Keratinocyte (primary cell): ENCODE measurements around the gene PSMD6. TPM values are rescaled to one million over a fixed set of nuclear protein-coding genes. Genes with fewer than 3 reads are reported as not detected.
A peak's percentile ranks its signal among the peaks of the same experiment; 100 is the strongest.

Experiments
- DNase-seq: peaks from one replicate; pipeline ENCODE4 v3.0.0-alpha.2; 2011; ENCODE audit warnings: low read depth, missing footprints, low spot score
- FAIRE-seq: peaks from 2 replicates; lab custom pipeline; 2011; peaks lifted over from hg19 to GRCh38; lab: Jason Lieb, UNC
- H2AFZ ChIP-seq: 2 replicates; pipeline ENCODE4 v1.6.0; 2012; ENCODE audit warnings: low read length, control low read depth, inconsistent platforms; ENCODE audit not compliant: control insufficient read depth
- H3K27ac ChIP-seq: 2 replicates; pipeline ENCODE4 v1.5.1; 2011; ENCODE audit warnings: low read length; ENCODE audit not compliant: control insufficient read depth, insufficient read depth
- H3K27me3 ChIP-seq: 3 replicates; pipeline ENCODE4 v1.6.0; 2011; ENCODE audit warnings: low read length; ENCODE audit not compliant: control insufficient read depth, insufficient read depth; ENCODE audit errors: extremely low read depth
- H3K36me3 ChIP-seq, 2 experiments: 2 replicates in 1 of 2; 3 replicates in 1 of 2; pipeline ENCODE4 v1.5.1; 2011; ENCODE audit warnings: low read length in 2 of 2, mild to moderate bottlenecking in 1 of 2; ENCODE audit not compliant: control insufficient read depth in 2 of 2, insufficient read depth in 2 of 2; ENCODE audit errors: extremely low read depth in 1 of 2
- H3K4me1 ChIP-seq: 3 replicates; pipeline ENCODE4 v1.5.1; 2011; ENCODE audit warnings: low read length; ENCODE audit not compliant: control insufficient read depth, insufficient read depth; ENCODE audit errors: extremely low read depth
- H3K4me2 ChIP-seq: 3 replicates; pipeline ENCODE4 v1.6.0; 2011; ENCODE audit warnings: low read depth, low read length; ENCODE audit not compliant: control insufficient read depth, insufficient read depth; ENCODE audit errors: extremely low read depth
- H3K4me3 ChIP-seq, 3 experiments: fragments of 200-600 bp in 1 of 3; sonication (generic) in 1 of 3; 2 replicates in 2 of 3; 3 replicates in 1 of 3; pipeline ENCODE4 v1.5.1; 2011 to 2016; ENCODE audit warnings: low read length in 3 of 3, mild to moderate bottlenecking in 3 of 3, control low read depth in 2 of 3, inconsistent platforms in 1 of 3, low read depth in 1 of 3, mixed read lengths in 1 of 3, mixed run types in 1 of 3, moderate library complexity in 1 of 3; ENCODE audit not compliant: control insufficient read depth in 2 of 3, insufficient read depth in 2 of 3; ENCODE audit errors: extremely low read depth in 1 of 3
- H3K79me2 ChIP-seq: 2 replicates; pipeline ENCODE4 v1.6.0; 2012; ENCODE audit warnings: low read length; ENCODE audit not compliant: control insufficient read depth, insufficient read depth
- H3K9ac ChIP-seq: 3 replicates; pipeline ENCODE4 v1.6.0; 2011; ENCODE audit warnings: low read length; ENCODE audit not compliant: control insufficient read depth, insufficient read depth; ENCODE audit errors: extremely low read depth
- H3K9me1 ChIP-seq: 3 replicates; pipeline ENCODE4 v1.6.0; 2011; ENCODE audit warnings: low read length; ENCODE audit not compliant: control insufficient read depth, insufficient read depth; ENCODE audit errors: extremely low read depth
- H3K9me3 ChIP-seq: 2 replicates; pipeline ENCODE4 v1.5.1; 2012; ENCODE audit warnings: low read depth, low read length; ENCODE audit not compliant: control insufficient read depth
- H4K20me1 ChIP-seq: 3 replicates; pipeline ENCODE4 v1.6.0; 2011; ENCODE audit warnings: low read length; ENCODE audit not compliant: control insufficient read depth, insufficient read depth; ENCODE audit errors: extremely low read depth
- EZH2 ChIP-seq: IDR thresholded peaks from one replicate; pipeline ENCODE4 v1.6.1; 2012; ENCODE audit warnings: inconsistent platforms, mild to moderate bottlenecking, low read length, moderate library complexity
- dilution Hi-C: fragments of 300-500 bp; cut with MboI; formaldehyde crosslinking; loops from one replicate; pipeline ENCODE4 v1.7.0; 2020; ENCODE audit warnings: low sequenced_read_pairs; ENCODE audit not compliant: extremely low pct_ligation_motif_present
- polyA plus RNA-seq, 5 experiments: library from polyadenylated mRNA; depleted of rRNA in 3 of 5; stranded (reverse) in 3 of 5; stranded (forward) in 1 of 5; unstranded in 1 of 5; fragments of >200 nt; gene quantifications; 1 replicate in 1 of 5; 2 replicates in 3 of 5; 3 replicates in 1 of 5; pipeline versions ENCODE4 v1.2.1 to v1.2.3, GENCODE V29; 2011 to 2012; ENCODE audit warnings: missing spikeins in 2 of 5, low read depth in 1 of 5, low replicate concordance in 1 of 5
- TF ChIP-seq, protein P1 (sequence below), 3 experiments: IDR thresholded peaks in 1 of 3; conservative IDR thresholded peaks in 1 of 3; optimal IDR thresholded peaks in 1 of 3; 2 replicates in 2 of 3; 3 replicates in 1 of 3; pipeline versions ENCODE3 to v1.5.1; 2011; ENCODE audit warnings: low read length in 3 of 3, mild to moderate bottlenecking in 3 of 3, moderate library complexity in 2 of 3, control low read depth in 1 of 3, inconsistent platforms in 1 of 3; ENCODE audit not compliant: insufficient read depth in 2 of 3; ENCODE audit errors: extremely low read depth in 1 of 3

The PSMD6 gene
- polyA plus RNA-seq, 1 donor (not counting 4 experiments of a cell fraction or from before 2014, with no cell fraction given): 100 TPM

DNA sequence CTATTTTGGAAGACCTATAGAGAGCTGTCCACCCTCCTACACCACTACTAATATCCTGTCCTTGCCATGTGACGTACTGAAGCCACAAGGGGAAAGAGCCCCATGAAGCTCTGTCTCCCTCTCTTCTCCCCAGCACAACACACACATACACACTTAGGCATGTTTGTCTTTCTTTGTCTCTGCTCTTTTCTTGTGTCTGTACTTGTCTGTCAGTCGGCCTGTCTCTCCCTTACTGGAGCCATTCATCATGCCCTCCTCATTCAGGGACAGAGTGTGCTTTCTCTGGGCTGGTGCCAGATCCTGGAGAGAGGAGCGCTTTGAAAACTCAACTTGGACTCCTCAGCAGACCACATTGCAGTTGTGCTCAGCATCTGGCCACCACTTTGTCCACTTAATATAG, 47.6 kb downstream of the PSMD6 start:
- Histone ChIP-seq H4K20me1 (no peaks in the 10 kb centered on the region), H3K9me1 (no peaks in the 10 kb centered on the region), H3K27ac (peak overlapping the region; percentile 71), H3K36me3 (peaks cover 11% of the 10 kb centered on the region in 2 experiments), H3K9me3 (no peaks in the 10 kb centered on the region), H3K27me3 (no peaks in the 10 kb centered on the region), H3K79me2 (peaks cover 20% of the 10 kb centered on the region), H3K4me1 (peaks cover 50% of the 10 kb centered on the region), H3K9ac (peak overlapping the region; percentile 57), H3K4me3 (peak overlapping the region in 2 of 3 experiments; percentile 12), H2AFZ (no peak overlapping the region), H3K4me2 (peak overlapping the region; percentile 57)
- FAIRE-seq (peak; percentile 97), DNase-seq (no peak)
- dilution Hi-C loops: no loop called here
- no peak for TF ChIP-seq EZH2
- TF ChIP-seq, protein P1, sequence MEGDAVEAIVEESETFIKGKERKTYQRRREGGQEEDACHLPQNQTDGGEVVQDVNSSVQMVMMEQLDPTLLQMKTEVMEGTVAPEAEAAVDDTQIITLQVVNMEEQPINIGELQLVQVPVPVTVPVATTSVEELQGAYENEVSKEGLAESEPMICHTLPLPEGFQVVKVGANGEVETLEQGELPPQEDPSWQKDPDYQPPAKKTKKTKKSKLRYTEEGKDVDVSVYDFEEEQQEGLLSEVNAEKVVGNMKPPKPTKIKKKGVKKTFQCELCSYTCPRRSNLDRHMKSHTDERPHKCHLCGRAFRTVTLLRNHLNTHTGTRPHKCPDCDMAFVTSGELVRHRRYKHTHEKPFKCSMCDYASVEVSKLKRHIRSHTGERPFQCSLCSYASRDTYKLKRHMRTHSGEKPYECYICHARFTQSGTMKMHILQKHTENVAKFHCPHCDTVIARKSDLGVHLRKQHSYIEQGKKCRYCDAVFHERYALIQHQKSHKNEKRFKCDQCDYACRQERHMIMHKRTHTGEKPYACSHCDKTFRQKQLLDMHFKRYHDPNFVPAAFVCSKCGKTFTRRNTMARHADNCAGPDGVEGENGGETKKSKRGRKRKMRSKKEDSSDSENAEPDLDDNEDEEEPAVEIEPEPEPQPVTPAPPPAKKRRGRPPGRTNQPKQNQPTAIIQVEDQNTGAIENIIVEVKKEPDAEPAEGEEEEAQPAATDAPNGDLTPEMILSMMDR (optimal IDR thresholded peaks at IDR 0.05 in 1 of 3, IDR thresholded peaks at IDR 0.05 in 1 of 3, conservative IDR thresholded peaks at IDR 0.05 in 1 of 3; ENCODE audit: extremely low read depth in 1 of 3, insufficient read depth in 2 of 3, low read length in 3 of 3): no peak

DNA sequence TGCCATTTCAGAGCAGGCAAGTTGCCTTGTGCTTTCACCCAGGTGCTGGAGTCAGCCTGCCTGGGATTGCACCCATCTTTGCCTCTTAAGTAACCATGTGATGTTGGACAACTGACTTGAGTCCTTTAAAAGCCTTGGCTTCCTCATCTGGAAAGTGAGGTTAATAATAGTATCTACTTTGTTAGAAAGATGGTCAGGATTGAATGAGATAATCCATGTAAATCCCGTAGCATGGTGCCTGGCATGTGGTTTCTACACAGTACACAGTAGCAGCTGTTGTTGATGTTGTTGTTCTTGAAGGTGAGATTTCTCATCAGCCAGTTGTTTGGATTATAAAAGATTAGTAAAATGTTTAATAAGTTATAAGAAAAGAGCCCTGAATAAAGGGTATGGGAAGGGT, 48.8 kb downstream of the PSMD6 start:
- peaks cover 0 to 2% of the 10 kb centered on the region in 2 experiments for H3K36me3 ChIP-seq
- no peaks in the 10 kb centered on the region for H3K9me1 ChIP-seq
- H3K9ac ChIP-seq: no peak overlapping the region
- H4K20me1 ChIP-seq: no peaks in the 10 kb centered on the region
- H3K79me2 ChIP-seq: peaks cover 32% of the 10 kb centered on the region
- peaks cover 47% of the 10 kb centered on the region for H3K4me1 ChIP-seq
- no peaks in the 10 kb centered on the region for H3K9me3 ChIP-seq
- dilution Hi-C loops: no loop called here
- no peaks in the 10 kb centered on the region for H3K27me3 ChIP-seq
- no peak overlapping the region for H2AFZ ChIP-seq
- FAIRE-seq (no peak), DNase-seq (no peak)
- no peak overlapping the region for H3K27ac ChIP-seq
- H3K4me3 ChIP-seq: no peak overlapping the region
- no peak overlapping the region for H3K4me2 ChIP-seq
- TF ChIP-seq EZH2: no peak
- TF ChIP-seq, protein P1 (optimal IDR thresholded peaks at IDR 0.05 in 1 of 3, IDR thresholded peaks at IDR 0.05 in 1 of 3, conservative IDR thresholded peaks at IDR 0.05 in 1 of 3; ENCODE audit: extremely low read depth in 1 of 3, insufficient read depth in 2 of 3, low read length in 3 of 3): no peak
